HG02938 (cell line): ENCODE data around the gene KAZN.

Experiments
- ATAC-seq: cut with Tn5 transposase; IDR thresholded peaks from one replicate; pipeline ENCODE4 v1.9.1; 2021; ENCODE audit warnings: mild to moderate bottlenecking, moderate library complexity; ENCODE audit not compliant: unreplicated experiment

Gene KAZN

DNA sequence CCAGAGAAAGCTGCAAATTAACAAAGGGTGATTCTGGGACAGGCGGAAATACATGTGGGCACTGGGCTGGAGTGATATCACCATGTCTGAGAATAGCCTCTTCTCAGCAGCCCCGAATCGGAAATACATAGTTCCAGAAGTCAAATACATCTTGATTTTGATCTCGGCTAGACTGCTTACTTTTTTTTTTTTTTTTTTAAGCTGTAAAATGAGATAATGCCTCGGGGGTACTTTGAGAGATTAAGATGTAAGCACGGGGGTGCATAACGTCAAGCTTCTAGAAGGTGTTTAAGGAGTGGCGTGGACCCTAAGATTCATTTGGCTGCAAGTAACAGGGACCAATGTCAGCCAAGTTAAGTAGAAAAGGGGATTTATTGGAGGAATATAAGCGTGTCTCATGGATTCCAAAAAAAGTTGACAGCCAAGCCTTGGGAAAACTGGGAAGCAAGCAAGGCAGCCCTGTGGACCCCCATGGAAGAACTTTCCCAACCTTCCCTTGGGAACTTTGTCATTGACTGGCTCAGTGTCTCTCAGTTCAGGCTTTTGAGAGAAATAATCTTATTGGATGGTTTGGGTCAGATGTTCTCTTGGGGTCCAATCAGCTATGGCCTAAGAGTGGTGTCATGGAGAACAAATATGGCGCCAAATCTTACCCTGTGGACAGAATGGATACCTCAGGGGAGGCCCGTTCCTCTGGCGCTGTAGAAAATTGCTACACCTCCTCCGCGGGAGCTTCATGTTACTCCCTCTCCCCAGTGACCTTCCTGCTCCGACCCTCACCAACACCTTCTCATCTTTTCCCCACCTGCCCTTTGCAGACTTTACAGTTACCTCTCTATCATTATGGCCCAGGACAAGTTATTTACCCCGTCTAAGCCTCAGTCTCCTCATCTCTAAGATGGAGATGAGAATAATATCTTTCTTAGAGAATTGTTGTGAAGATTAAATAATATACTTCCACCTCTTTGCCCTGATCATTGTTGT, 186.6 kb downstream of the KAZN start:
- ATAC-seq, result no peak

GRCh38 chr1:14786109-14786675, 187.7 kb downstream of the KAZN start:
- no peak for ATAC-seq

DNA sequence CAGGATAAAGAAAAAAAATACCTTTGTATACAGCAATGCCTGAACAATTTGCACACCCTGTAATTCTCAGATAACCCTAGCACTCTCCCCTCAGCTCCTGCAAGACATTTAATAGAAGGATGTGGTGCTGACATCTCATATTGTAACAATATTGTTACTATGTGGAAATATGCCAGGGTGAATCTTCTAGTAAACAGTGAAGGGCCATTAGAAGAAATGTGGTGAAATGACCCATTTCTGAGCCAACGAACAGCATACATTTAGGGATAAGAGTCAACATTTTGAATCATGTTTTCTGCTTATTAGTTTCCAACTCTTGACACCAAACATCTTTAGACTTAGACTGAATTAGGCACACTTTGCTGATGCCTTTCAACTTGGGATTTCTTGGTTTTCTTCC, 188.2 kb downstream of the KAZN start:
- ATAC-seq, result no peak

DNA sequence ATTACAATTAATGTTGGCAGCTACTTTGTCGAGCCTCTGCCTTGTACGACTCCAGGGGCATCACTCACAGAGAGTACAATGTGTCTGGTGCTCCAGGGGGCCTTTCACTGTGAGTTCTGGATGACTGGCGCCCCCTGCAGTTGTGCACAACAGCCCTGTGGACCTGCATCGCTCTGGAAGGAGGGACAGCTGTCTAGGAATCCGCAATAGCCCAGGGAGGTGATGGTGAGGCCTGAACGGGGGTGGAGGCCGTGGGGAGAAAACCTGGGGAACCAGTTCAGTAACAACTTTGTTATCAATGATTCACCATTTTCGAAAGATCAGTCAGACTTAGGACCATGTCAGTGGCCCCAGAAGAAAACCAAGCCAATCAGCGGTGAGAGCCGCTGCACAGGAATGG, 189.1 kb downstream of the KAZN start:
- no peak for ATAC-seq

DNA sequence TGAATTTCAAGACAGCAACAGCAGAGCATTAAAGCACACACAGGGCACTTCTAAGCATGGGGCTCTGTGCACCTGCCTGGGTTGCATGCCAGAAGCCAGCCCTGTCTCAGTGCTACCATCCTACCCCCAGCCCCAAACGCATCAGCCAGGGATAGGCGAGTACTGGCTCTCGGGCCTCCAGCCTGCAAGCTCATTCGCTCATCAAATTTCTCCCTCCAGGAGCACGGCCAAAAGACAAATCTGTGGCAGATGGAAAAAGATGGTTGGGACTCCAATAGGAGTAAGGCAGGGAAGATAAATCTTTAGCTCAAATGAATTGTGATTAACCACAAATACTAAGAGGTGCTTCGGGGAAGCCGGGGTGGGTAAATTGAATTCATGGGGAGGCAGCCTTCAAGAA, 189.6 kb downstream of the KAZN start:
- no peak for ATAC-seq

DNA sequence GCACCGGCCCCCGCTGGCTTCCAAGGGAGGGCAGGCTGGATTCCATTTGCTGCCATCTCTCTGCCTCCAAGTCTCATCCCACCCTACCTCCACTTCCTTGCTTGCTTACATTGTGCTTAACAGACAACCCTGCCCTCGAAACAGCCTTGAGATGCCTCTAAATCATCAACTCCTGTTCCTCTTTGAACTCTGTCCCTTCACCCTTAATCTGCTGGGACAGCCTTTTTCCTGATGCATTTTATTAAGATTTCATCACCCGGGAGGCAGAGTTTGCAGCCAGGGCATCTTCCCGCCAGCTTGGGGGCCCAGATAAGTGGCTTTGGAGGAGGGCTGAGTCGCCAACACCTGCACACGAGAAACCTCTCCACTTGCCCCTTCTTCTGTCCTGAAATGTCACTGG, 192.5 kb downstream of the KAZN start:
- no peak for ATAC-seq

DNA sequence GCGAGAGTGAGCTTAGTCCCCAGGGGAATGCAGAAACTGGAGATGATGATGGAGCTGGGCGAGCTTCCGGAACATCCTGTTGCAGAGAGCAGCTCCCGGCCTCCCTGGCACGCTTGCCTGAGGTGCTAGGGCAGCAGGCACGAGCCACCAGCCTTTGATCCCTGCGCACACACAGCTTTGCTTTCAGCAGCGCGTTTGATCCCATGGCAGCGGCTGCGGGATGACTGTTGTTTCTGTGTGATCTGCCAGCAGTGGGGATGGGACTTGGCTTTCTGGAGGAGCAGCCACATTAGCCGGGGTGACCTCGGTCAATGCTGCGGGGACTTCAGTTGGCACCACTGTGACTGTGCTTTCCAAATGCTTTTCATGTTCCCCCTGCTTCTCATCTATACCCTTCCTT, 193.2 kb downstream of the KAZN start:
- ATAC-seq, result no peak

- no peak for ATAC-seq
Measured at GRCh38 chr1:14794136-14794768, 195.8 kb downstream of the KAZN start.

- no peak for ATAC-seq
Measured at GRCh38 chr1:14794906-14795305, 196.4 kb downstream of the KAZN start.

- no peak for ATAC-seq
Measured at GRCh38 chr1:14795589-14795988, 197.1 kb downstream of the KAZN start.

- no peak for ATAC-seq
Measured at GRCh38 chr1:14800014-14800413, 201.5 kb downstream of the KAZN start.

DNA sequence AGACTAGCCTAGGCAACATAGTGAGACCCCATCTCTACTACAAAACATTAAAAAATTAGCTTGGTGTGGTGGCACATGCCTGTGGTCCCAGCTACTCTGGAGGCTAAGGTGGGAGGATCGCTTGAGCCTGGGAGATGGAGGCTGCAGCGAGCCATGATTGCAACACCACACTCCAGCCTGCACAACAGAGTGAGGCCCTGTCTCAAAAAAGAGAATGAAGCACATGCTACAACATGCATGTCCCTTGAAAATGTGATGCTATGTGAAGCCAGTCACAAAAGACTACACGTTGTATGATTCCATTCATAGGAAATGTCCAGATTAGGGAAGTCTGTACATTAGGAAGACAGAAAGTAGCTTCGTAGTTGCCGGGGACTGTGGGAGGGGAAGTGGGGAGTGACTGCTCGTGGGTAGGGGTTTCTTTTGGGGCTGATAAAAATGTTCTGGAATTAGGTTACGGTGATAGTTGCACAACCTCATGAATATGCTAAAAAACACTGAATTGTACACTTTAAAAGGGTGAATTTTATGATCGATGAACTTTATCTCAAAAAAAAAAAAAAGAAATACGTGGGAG, 202.1 kb downstream of the KAZN start:
- no peak for ATAC-seq

DNA sequence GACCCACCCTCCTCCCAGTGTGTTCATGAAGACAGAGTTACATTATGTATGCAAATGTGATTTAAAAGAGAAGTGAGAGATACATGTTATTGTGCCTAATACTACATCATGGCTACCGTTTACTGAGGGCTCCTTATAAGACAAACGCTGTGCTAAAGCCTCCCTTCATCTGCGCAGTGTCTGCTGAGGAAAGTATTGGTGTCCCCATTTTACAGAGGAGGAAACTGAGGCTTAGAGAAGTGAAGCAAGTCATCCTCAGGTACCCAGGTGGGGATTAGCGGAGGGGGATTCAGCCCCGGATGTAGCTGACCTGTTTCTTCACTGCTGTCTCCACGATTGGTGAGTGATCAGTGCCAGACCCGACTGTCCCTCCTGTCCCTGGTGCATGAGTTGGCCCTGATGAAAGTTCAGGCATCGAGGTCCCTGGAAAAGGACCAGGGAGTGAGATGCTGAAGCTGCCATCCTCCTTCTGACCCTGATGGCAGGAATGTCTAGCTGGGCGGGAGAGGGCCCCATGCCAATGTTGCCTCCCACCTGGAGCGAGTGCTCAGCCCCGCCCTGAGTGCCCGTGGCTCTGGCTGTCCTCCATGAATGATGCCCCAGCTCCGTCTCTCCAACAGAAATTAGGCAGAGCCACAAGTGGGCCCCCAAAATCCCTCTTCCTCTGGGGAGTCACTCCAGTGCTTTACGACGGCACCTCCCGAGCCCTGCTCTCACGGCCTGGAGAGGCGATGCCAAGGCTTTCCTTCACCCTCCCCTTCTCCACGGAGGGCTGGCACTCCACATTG, 204.7 kb downstream of the KAZN start:
- ATAC-seq, result no peak

- ATAC-seq, result no peak
Measured at GRCh38 chr1:14804626-14805025, 206.1 kb downstream of the KAZN start.

GRCh38 chr1:14806772-14807171, 208.3 kb downstream of the KAZN start:
- ATAC-seq, result no peak

DNA sequence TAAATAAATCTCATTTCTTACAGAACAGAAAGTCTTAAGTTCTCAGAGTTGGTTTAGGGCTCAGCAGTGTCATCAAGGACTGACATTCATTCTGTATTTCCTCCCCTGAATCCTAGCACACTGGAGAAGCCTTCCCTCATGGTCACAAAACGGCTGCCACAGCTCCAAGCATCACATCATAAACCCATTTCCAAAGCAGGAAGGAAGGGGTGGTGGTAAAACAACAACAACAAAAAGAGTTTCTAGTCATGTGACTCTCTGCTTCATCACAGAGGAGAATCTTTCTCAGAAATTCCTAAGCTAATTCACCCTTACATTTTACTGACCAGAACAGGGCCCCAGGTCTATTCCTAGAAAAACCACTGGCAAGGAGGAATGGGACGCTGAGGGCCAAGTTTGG, 210.3 kb downstream of the KAZN start:
- ATAC-seq, result no peak

DNA sequence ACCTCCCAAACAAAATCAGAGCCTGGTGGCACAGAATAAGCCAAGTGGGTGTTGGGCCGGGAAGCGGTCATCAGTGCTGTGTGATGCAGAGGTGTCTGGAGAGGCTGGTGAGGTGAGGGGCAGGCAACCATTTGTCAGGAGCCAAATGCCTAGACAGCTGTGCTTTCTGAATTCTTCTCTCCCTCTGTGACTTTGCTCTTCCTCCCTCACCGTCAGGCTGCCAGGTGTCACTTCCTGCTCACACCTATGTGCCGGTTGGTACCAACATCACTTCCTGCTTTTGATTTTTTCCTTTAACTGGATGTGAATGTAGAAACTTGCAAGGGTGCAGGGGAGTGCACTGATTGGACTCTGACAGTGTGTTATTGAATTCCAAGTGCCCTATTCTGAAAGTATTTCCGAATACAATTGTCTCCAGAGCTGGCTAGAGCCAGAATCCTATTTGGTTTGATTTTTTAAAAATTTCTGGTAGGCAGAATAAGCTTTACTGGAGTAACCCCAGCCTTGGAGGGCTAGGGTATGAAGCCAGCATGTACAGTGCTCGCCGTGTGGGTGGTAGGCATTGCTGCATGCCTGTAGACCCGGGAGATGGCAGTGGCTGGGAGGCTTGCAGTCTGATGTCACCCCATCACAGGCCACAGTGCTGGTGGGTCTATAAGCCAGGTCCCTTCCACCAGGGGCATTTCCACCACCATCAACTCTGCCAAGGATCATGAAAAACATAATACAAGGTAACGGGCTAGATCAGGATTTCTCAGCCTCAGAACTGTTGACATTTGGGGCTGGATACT, 210.9 kb downstream of the KAZN start:
- no peak for ATAC-seq

GRCh38 chr1:14810595-14811361, 212.3 kb downstream of the KAZN start:
- no peak for ATAC-seq

GRCh38 chr1:14811573-14811972, 213.1 kb downstream of the KAZN start:
- ATAC-seq, result no peak
